Stimulated activated CD4-positive, alpha-beta T cell treated with anti-CD3 and anti-CD28 coated beads, TNF-alpha, amount 100 ng/mL, for 1 hour (primary cell): ENCODE data around the gene FBXO33.

Experiments used
- DNase-seq, 3 donors: peaks; one replicate each; pipeline ENCODE4 v3.0.0-alpha.2; 2020; ENCODE audit warnings: low read depth in 3 of 3, low spot score in 1 of 3

FBXO33 gene

GRCh38 chr14:39431416-39432178 lies 636 bp downstream of the FBXO33 start:
- peak in 2 of 3 donors; percentile 3 to 18 for DNase-seq

GRCh38 chr14:39430762-39431415 lies 1.3 kb downstream of the FBXO33 start:
- no peak for DNase-seq

- no peak for DNase-seq
Measured at GRCh38 chr14:39428118-39428517, 4.1 kb downstream of the FBXO33 start.

- no peak for DNase-seq
Measured at GRCh38 chr14:39426605-39427004, 5.6 kb downstream of the FBXO33 start.

GRCh38 chr14:39425947-39426346 lies 6.3 kb downstream of the FBXO33 start:
- DNase-seq, result no peak

- DNase-seq, result no peak
Measured at GRCh38 chr14:39423793-39424192, 8.4 kb downstream of the FBXO33 start.

GRCh38 chr14:39422243-39422642 lies 10.0 kb downstream of the FBXO33 start:
- DNase-seq, result no peak

- no peak for DNase-seq
Measured at GRCh38 chr14:39419272-39419671, 13.0 kb downstream of the FBXO33 start.

GRCh38 chr14:39417014-39417413 lies 15.2 kb downstream of the FBXO33 start:
- DNase-seq, result no peak

GRCh38 chr14:39416072-39416471 lies 16.2 kb downstream of the FBXO33 start:
- no peak for DNase-seq

GRCh38 chr14:39406560-39406959 lies 25.7 kb downstream of the FBXO33 start:
- no peak for DNase-seq

GRCh38 chr14:39398382-39398781 lies 33.9 kb downstream of the FBXO33 start:
- no peak for DNase-seq

- DNase-seq, result no peak
Measured at GRCh38 chr14:39396448-39396847, 35.8 kb downstream of the FBXO33 start.

- DNase-seq, result no peak
Measured at GRCh38 chr14:39395555-39396254, 36.5 kb downstream of the FBXO33 start.

- no peak for DNase-seq
Measured at GRCh38 chr14:39393289-39393688, 38.9 kb downstream of the FBXO33 start.

- DNase-seq, result no peak
Measured at GRCh38 chr14:39384177-39384576, 48.1 kb downstream of the FBXO33 start.

GRCh38 chr14:39383741-39384140 lies 48.5 kb downstream of the FBXO33 start:
- DNase-seq, result no peak

GRCh38 chr14:39383026-39383660 lies 49.1 kb downstream of the FBXO33 start:
- no peak for DNase-seq

GRCh38 chr14:39382463-39382862 lies 49.8 kb downstream of the FBXO33 start:
- DNase-seq, result no peak

GRCh38 chr14:39381366-39381765 lies 50.9 kb downstream of the FBXO33 start:
- DNase-seq, result no peak

- DNase-seq, result no peak
Measured at GRCh38 chr14:39376667-39377403, 55.4 kb downstream of the FBXO33 start.
